Mesenchymal stem cell (in vitro differentiated cells and primary cell): Measurements from ENCODE around the gene HOPX.
A peak's percentile ranks its signal among the peaks of the same experiment; 100 is the strongest.

Experiments
- DNase-seq: peaks from one replicate; pipeline ENCODE4 v3.0.0-alpha.2; 2013
- H2AFZ ChIP-seq: one replicate; pipeline ENCODE4 v1.6.1; 2013; ENCODE audit warnings: low read depth, mild to moderate bottlenecking, control low read depth, inconsistent platforms, low read length, moderate library complexity
- H2AK5ac ChIP-seq: 2 replicates; pipeline ENCODE4 v1.6.1; 2013; ENCODE audit warnings: low read length, moderate library complexity, mild to moderate bottlenecking, inconsistent platforms; ENCODE audit not compliant: severe bottlenecking
- H2BK120ac ChIP-seq: one replicate; pipeline ENCODE4 v1.6.1; 2013; ENCODE audit warnings: low read depth, mild to moderate bottlenecking, inconsistent platforms, low read length, moderate library complexity
- H2BK12ac ChIP-seq, 2 experiments: one replicate each; pipeline ENCODE4 v1.6.1; 2013; ENCODE audit warnings: inconsistent platforms in 2 of 2, low read length in 2 of 2, mild to moderate bottlenecking in 2 of 2, moderate library complexity in 2 of 2, control low read depth in 1 of 2
- H2BK15ac ChIP-seq: one replicate; pipeline ENCODE4 v1.6.1; 2013; ENCODE audit warnings: mild to moderate bottlenecking, low read depth, inconsistent platforms; ENCODE audit not compliant: poor library complexity, severe bottlenecking
- H2BK5ac ChIP-seq: 2 replicates; pipeline ENCODE4 v1.6.1; 2013; ENCODE audit warnings: low read depth, mild to moderate bottlenecking, low read length, control low read depth, inconsistent platforms; ENCODE audit not compliant: poor library complexity, severe bottlenecking
- H3K14ac ChIP-seq, 2 experiments: one replicate each; pipeline ENCODE4 v1.6.1; 2013; ENCODE audit warnings: inconsistent platforms in 2 of 2, low read length in 2 of 2, control low read depth in 1 of 2, mild to moderate bottlenecking in 1 of 2, moderate library complexity in 1 of 2
- H3K18ac ChIP-seq, 2 experiments: one replicate each; pipeline ENCODE4 v1.6.1; 2013; ENCODE audit warnings: inconsistent platforms in 2 of 2, low read length in 2 of 2, control low read depth in 1 of 2, low read depth in 1 of 2, mild to moderate bottlenecking in 1 of 2
- H3K23ac ChIP-seq, 2 experiments: one replicate each; pipeline ENCODE4 v1.6.1; 2013; ENCODE audit warnings: inconsistent platforms in 2 of 2, low read length in 2 of 2, mild to moderate bottlenecking in 2 of 2, moderate library complexity in 2 of 2, control low read depth in 1 of 2
- H3K27ac ChIP-seq: 2 replicates; pipeline ENCODE4 v1.5.1; 2013; ENCODE audit warnings: mild to moderate bottlenecking, moderate library complexity, low read length, control low read depth, inconsistent platforms; ENCODE audit not compliant: poor library complexity, severe bottlenecking
- H3K27me3 ChIP-seq, 2 experiments: 2 replicates each; pipeline versions ENCODE4 v1.6.1 to v1.7.0; 2013; ENCODE audit warnings: low read length in 2 of 2, mild to moderate bottlenecking in 2 of 2, moderate library complexity in 2 of 2, control low read depth in 1 of 2, inconsistent platforms in 1 of 2; ENCODE audit not compliant: control insufficient read depth in 1 of 2, insufficient read depth in 1 of 2
- H3K36me3 ChIP-seq, 2 experiments: 2 replicates each; pipeline versions ENCODE4 v1.6.1 to v1.7.0; 2013; ENCODE audit warnings: low read length in 2 of 2, control low read depth in 1 of 2, inconsistent platforms in 1 of 2, low read depth in 1 of 2, mild to moderate bottlenecking in 1 of 2; ENCODE audit not compliant: insufficient read depth in 2 of 2, control insufficient read depth in 1 of 2
- H3K4ac ChIP-seq, 2 experiments: one replicate each; pipeline ENCODE4 v1.6.1; 2013; ENCODE audit warnings: inconsistent platforms in 2 of 2, low read length in 2 of 2, mild to moderate bottlenecking in 2 of 2, moderate library complexity in 2 of 2, control low read depth in 1 of 2, low read depth in 1 of 2
- H3K4me1 ChIP-seq: 2 replicates; pipeline ENCODE4 v1.6.1; 2013; ENCODE audit warnings: low read depth, low read length, control low read depth; ENCODE audit not compliant: control insufficient read depth, insufficient read depth
- H3K4me2 ChIP-seq: 2 replicates; pipeline ENCODE4 v1.6.1; 2013; ENCODE audit warnings: low read length, mild to moderate bottlenecking, inconsistent platforms; ENCODE audit not compliant: poor library complexity, severe bottlenecking
- H3K4me3 ChIP-seq, 2 experiments: 2 replicates each; pipeline versions ENCODE4 v1.5.1 to v1.7.0; 2013; ENCODE audit warnings: low read length in 2 of 2, mild to moderate bottlenecking in 2 of 2, control low read depth in 1 of 2, low read depth in 1 of 2; ENCODE audit not compliant: insufficient read depth in 1 of 2
- H3K79me1 ChIP-seq: replicated peaks from 2 replicates; pipeline ENCODE4 v1.6.1; 2013; ENCODE audit warnings: mild to moderate bottlenecking, control low read depth, low read length, inconsistent platforms; ENCODE audit not compliant: poor library complexity, severe bottlenecking
- H3K9ac ChIP-seq: 2 replicates; pipeline ENCODE4 v1.7.0; 2013; ENCODE audit warnings: mild to moderate bottlenecking, low read length, moderate library complexity
- H3K9me3 ChIP-seq: 2 replicates; pipeline ENCODE4 v1.7.0; 2013; ENCODE audit warnings: mild to moderate bottlenecking, low read length; ENCODE audit not compliant: control insufficient read depth
- H4K8ac ChIP-seq: one replicate; pipeline ENCODE4 v1.6.1; 2013; ENCODE audit warnings: inconsistent platforms, mild to moderate bottlenecking, low read length, moderate library complexity
- H4K91ac ChIP-seq: one replicate; pipeline ENCODE4 v1.6.1; 2013; ENCODE audit warnings: mild to moderate bottlenecking, low read length, inconsistent platforms
- WGBS: methylation state at CpG from one replicate; pipeline ENCODE4 v1.1.7; 2013; ENCODE audit warnings: mixed read lengths; 5-methylcytosine and 5-hydroxymethylcytosine counted together

Gene HOPX

GRCh38 chr4:56657128-56657527 lies 24.0 kb downstream of the HOPX start:
- Histone ChIP-seq H3K4me2 (no peak overlapping the region), H2BK15ac (no peak overlapping the region), H3K4ac (no peak overlapping the region), H3K79me1 (no peaks in the 10 kb centered on the region), H3K9me3 (no peaks in the 10 kb centered on the region), H4K91ac (no peak overlapping the region), H3K18ac (no peak overlapping the region), H2BK5ac (no peak overlapping the region), H3K9ac (no peak overlapping the region), H2BK120ac (no peak overlapping the region), H2BK12ac (no peak overlapping the region), H2AK5ac (no peak overlapping the region), H3K14ac (no peak overlapping the region), H3K4me3 (no peak overlapping the region), H3K27me3 (peaks cover 8 to 89% of the 10 kb centered on the region in 2 experiments), H3K27ac (no peak overlapping the region), H3K4me1 (peaks cover 10% of the 10 kb centered on the region), H3K36me3 (peaks cover 0 to 3% of the 10 kb centered on the region in 2 experiments), H2AFZ (no peak overlapping the region), H4K8ac (no peak overlapping the region), H3K23ac (no peak overlapping the region)
- DNase-seq, result no peak
- 100% methylated on average over 2 of the region's 3 CpGs for WGBS

GRCh38 chr4:56656346-56656643 lies 24.8 kb downstream of the HOPX start:
- Histone ChIP-seq H2BK15ac (peak overlapping the region; percentile 56), H2BK5ac (no peak overlapping the region), H2AFZ (no peak overlapping the region), H2BK120ac (peak overlapping the region; percentile 73), H3K14ac (peak overlapping the region in 1 of 2 experiments; percentile 94), H2AK5ac (no peak overlapping the region), H3K36me3 (peaks cover 0 to 3% of the 10 kb centered on the region in 2 experiments), H3K18ac (peak overlapping the region in 1 of 2 experiments; percentile 88), H2BK12ac (peak overlapping the region in 1 of 2 experiments; percentile 87), H3K79me1 (no peaks in the 10 kb centered on the region), H3K27me3 (peaks cover 8 to 84% of the 10 kb centered on the region in 2 experiments), H3K4me2 (peak overlapping the region; percentile 72), H3K4ac (peak overlapping the region; percentile 46 to 87), H3K4me1 (peaks cover 10% of the 10 kb centered on the region), H3K9ac (no peak overlapping the region), H3K27ac (no peak overlapping the region), H3K9me3 (no peaks in the 10 kb centered on the region), H3K4me3 (peak overlapping the region; percentile 63 to 70), H3K23ac (peak overlapping the region in 1 of 2 experiments; percentile 96), H4K91ac (no peak overlapping the region), H4K8ac (peak overlapping the region; percentile 85)
- DNase-seq, result peak; percentile 35
- WGBS, result 5% methylated on average over 18 of the region's 19 CpGs

- Histone ChIP-seq H3K4ac (peak overlapping the region; percentile 46 to 87), H3K36me3 (peaks cover 0 to 3% of the 10 kb centered on the region in 2 experiments), H3K9me3 (no peaks in the 10 kb centered on the region), H2BK5ac (no peak overlapping the region), H2BK15ac (peak overlapping the region; percentile 56), H2BK12ac (peak overlapping the region; percentile 76 to 87), H3K79me1 (no peaks in the 10 kb centered on the region), H2AK5ac (no peak overlapping the region), H3K4me3 (peak overlapping the region; percentile 63 to 70), H3K9ac (no peak overlapping the region), H3K27ac (no peak overlapping the region), H2AFZ (peak overlapping the region; percentile 73), H3K18ac (peak overlapping the region; percentile 82 to 88), H4K91ac (peak overlapping the region; percentile 64), H3K23ac (peak overlapping the region in 1 of 2 experiments; percentile 96), H3K27me3 (peaks cover 8 to 79% of the 10 kb centered on the region in 2 experiments), H3K14ac (peak overlapping the region in 1 of 2 experiments; percentile 94), H2BK120ac (peak overlapping the region; percentile 73), H3K4me2 (peak overlapping the region; percentile 72), H4K8ac (peak overlapping the region; percentile 85), H3K4me1 (peaks cover 10% of the 10 kb centered on the region)
- DNase-seq, result no peak
- under 1% methylated on average over 53 of the region's 79 CpGs for WGBS
Observed at GRCh38 chr4:56655627-56656345, 25.3 kb downstream of the HOPX start.

DNA sequence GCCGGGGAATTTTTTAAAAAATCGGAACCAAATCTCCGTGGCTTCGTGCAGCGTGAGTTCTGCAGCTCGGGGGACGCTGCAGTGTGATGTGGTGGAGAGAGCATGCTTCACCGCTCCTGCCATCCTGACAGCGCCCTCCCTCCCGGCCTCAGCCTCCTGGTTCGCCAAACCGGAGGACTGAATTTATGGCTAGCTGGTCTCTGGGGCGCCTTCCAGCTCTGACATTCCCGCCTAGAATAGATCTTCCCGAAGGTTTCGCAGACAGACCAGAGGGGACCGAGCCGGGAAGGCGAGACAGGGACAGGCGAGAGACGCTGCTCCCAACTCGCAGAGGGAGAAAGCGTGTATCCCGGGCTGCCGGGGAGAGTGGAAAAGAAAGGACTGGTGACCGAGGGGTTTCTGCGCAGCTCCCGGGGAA lies 25.9 kb downstream of the HOPX start:
- H3K79me1 ChIP-seq, result no peaks in the 10 kb centered on the region
- H3K9ac ChIP-seq, result no peak overlapping the region
- no peak overlapping the region for H2AFZ ChIP-seq
- H2BK5ac ChIP-seq, result no peak overlapping the region
- no peak overlapping the region for H3K14ac ChIP-seq
- peak overlapping the region; percentile 72 for H3K4me2 ChIP-seq
- no peak overlapping the region for H2AK5ac ChIP-seq
- H2BK120ac ChIP-seq, result peak overlapping the region; percentile 24
- peak; percentile 59 for DNase-seq
- H2BK12ac ChIP-seq, result peak overlapping the region in 1 of 2 experiments; percentile 87
- peaks cover 0 to 3% of the 10 kb centered on the region in 2 experiments for H3K36me3 ChIP-seq
- H3K4ac ChIP-seq, result no peak overlapping the region
- peaks cover 8 to 73% of the 10 kb centered on the region in 2 experiments for H3K27me3 ChIP-seq
- 1% methylated on average over 28 of the region's 28 CpGs for WGBS
- peak overlapping the region in 1 of 2 experiments; percentile 88 for H3K18ac ChIP-seq
- H4K8ac ChIP-seq, result peak overlapping the region; percentile 85
- H3K23ac ChIP-seq, result no peak overlapping the region
- peaks cover 10% of the 10 kb centered on the region for H3K4me1 ChIP-seq
- H3K27ac ChIP-seq, result no peak overlapping the region
- H4K91ac ChIP-seq, result peak overlapping the region; percentile 64
- H2BK15ac ChIP-seq, result no peak overlapping the region
- peak overlapping the region; percentile 63 to 70 for H3K4me3 ChIP-seq
- H3K9me3 ChIP-seq, result no peaks in the 10 kb centered on the region
